ENCODE results near the gene PPP1R3D.
"Not testable (repeated sequence)": the region's sequence is repeated elsewhere in the genome, so short reads cannot be mapped to it uniquely, and the experiment has no call there.

The PPP1R3D gene

DNA sequence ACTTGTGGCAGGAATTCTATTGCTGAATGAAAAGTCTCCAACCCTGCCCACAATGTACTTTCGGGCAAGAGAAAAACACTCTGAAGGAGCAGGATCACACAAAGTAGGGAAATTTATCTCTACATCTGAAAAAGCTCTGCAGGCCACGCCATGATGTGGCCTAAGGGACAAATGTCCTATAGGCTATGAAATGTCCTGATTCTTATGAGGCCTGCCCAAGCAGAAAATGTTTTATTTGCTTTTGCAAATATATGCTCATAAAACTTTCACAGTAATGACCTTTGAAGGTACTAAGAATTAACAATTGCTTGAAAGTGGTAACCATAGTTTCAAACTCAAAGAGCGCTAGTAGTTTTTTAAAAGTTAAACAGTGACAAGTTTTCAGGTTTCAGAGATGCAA lies 37.6 kb downstream of the PPP1R3D start:
- no peak for ATAC-seq
- TF ChIP-seq ZNF565 (CRISPR knock-in tag; conservative IDR thresholded peaks at IDR 0.05; ENCODE audit: low read depth) (no peak), ZC3H10 (CRISPR knock-in tag; IDR thresholded peaks at IDR 0.05) (no peak)
- TF ChIP-seq, protein P1, sequence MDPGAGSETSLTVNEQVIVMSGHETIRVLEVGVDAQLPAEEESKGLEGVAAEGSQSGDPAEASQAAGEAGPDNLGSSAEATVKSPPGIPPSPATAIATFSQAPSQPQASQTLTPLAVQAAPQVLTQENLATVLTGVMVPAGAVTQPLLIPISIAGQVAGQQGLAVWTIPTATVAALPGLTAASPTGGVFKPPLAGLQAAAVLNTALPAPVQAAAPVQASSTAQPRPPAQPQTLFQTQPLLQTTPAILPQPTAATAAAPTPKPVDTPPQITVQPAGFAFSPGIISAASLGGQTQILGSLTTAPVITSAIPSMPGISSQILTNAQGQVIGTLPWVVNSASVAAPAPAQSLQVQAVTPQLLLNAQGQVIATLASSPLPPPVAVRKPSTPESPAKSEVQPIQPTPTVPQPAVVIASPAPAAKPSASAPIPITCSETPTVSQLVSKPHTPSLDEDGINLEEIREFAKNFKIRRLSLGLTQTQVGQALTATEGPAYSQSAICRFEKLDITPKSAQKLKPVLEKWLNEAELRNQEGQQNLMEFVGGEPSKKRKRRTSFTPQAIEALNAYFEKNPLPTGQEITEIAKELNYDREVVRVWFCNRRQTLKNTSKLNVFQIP (CRISPR knock-in tag; IDR thresholded peaks at IDR 0.05; ENCODE audit: borderline replicate concordance, low read depth), result no peak

DNA sequence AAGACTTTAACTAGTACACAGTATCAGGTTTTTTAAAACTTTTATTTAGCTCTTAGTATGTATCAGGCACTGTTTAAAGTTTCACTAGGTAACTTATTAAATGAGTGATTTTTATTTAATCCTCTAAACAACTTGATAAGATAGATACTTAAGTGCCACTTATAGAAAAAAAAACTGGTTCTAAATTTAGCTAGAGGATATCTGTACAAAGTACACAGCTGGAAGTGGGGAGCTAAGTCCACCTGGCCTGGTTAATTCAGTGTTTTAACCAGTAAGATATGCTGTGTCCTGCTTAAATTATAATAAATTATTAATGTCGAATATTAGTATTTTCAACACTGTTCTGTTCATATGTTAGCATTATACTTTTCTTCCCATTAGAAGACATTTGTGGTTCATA lies 44.2 kb downstream of the PPP1R3D start:
- TF ChIP-seq, protein P2, sequence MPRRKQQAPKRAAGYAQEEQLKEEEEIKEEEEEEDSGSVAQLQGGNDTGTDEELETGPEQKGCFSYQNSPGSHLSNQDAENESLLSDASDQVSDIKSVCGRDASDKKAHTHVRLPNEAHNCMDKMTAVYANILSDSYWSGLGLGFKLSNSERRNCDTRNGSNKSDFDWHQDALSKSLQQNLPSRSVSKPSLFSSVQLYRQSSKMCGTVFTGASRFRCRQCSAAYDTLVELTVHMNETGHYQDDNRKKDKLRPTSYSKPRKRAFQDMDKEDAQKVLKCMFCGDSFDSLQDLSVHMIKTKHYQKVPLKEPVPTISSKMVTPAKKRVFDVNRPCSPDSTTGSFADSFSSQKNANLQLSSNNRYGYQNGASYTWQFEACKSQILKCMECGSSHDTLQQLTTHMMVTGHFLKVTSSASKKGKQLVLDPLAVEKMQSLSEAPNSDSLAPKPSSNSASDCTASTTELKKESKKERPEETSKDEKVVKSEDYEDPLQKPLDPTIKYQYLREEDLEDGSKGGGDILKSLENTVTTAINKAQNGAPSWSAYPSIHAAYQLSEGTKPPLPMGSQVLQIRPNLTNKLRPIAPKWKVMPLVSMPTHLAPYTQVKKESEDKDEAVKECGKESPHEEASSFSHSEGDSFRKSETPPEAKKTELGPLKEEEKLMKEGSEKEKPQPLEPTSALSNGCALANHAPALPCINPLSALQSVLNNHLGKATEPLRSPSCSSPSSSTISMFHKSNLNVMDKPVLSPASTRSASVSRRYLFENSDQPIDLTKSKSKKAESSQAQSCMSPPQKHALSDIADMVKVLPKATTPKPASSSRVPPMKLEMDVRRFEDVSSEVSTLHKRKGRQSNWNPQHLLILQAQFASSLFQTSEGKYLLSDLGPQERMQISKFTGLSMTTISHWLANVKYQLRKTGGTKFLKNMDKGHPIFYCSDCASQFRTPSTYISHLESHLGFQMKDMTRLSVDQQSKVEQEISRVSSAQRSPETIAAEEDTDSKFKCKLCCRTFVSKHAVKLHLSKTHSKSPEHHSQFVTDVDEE (CRISPR knock-in tag; IDR thresholded peaks at IDR 0.05), result no peak
- no peak for TF ChIP-seq BACH2 (CRISPR knock-in tag; IDR thresholded peaks at IDR 0.05; ENCODE audit: borderline replicate concordance)
- TF ChIP-seq GLIS3 (CRISPR knock-in tag; IDR thresholded peaks at IDR 0.05), result no peak
- TF ChIP-seq ZNF8 (CRISPR knock-in tag; IDR thresholded peaks at IDR 0.05), result no peak
- no peak for TF ChIP-seq ARNTL (CRISPR knock-in tag; IDR thresholded peaks at IDR 0.05; ENCODE audit: borderline replicate concordance, low read depth)
- TF ChIP-seq, protein P3, sequence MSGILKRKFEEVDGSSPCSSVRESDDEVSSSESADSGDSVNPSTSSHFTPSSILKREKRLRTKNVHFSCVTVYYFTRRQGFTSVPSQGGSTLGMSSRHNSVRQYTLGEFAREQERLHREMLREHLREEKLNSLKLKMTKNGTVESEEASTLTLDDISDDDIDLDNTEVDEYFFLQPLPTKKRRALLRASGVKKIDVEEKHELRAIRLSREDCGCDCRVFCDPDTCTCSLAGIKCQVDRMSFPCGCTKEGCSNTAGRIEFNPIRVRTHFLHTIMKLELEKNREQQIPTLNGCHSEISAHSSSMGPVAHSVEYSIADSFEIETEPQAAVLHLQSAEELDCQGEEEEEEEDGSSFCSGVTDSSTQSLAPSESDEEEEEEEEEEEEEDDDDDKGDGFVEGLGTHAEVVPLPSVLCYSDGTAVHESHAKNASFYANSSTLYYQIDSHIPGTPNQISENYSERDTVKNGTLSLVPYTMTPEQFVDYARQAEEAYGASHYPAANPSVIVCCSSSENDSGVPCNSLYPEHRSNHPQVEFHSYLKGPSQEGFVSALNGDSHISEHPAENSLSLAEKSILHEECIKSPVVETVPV (CRISPR knock-in tag; IDR thresholded peaks at IDR 0.05), result no peak
- TF ChIP-seq ZNF70 (CRISPR knock-in tag; IDR thresholded peaks at IDR 0.05), result no peak
- no peak for TF ChIP-seq ZFP3 (CRISPR knock-in tag; IDR thresholded peaks at IDR 0.05)
- no peak for TF ChIP-seq SNAI2 (CRISPR knock-in tag; IDR thresholded peaks at IDR 0.05)
- TF ChIP-seq, protein P4, sequence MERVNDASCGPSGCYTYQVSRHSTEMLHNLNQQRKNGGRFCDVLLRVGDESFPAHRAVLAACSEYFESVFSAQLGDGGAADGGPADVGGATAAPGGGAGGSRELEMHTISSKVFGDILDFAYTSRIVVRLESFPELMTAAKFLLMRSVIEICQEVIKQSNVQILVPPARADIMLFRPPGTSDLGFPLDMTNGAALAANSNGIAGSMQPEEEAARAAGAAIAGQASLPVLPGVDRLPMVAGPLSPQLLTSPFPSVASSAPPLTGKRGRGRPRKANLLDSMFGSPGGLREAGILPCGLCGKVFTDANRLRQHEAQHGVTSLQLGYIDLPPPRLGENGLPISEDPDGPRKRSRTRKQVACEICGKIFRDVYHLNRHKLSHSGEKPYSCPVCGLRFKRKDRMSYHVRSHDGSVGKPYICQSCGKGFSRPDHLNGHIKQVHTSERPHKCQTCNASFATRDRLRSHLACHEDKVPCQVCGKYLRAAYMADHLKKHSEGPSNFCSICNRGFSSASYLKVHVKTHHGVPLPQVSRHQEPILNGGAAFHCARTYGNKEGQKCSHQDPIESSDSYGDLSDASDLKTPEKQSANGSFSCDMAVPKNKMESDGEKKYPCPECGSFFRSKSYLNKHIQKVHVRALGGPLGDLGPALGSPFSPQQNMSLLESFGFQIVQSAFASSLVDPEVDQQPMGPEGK (CRISPR knock-in tag; IDR thresholded peaks at IDR 0.05; ENCODE audit: borderline replicate concordance), result no peak
- TF ChIP-seq CSDC2 (CRISPR knock-in tag; IDR thresholded peaks at IDR 0.05), result no peak
- no peak for TF ChIP-seq RARB (CRISPR knock-in tag; IDR thresholded peaks at IDR 0.05)
- TF ChIP-seq OSR1 (CRISPR knock-in tag; IDR thresholded peaks at IDR 0.05), result no peak
- no peak for TF ChIP-seq TOX (CRISPR knock-in tag; IDR thresholded peaks at IDR 0.05; ENCODE audit: borderline replicate concordance)
- TF ChIP-seq, protein P1 (CRISPR knock-in tag; IDR thresholded peaks at IDR 0.05; ENCODE audit: borderline replicate concordance, low read depth), result no peak
- no peak for TF ChIP-seq ISL1 (CRISPR knock-in tag; IDR thresholded peaks at IDR 0.05)
- no peak for TF ChIP-seq ESRRG (CRISPR knock-in tag; IDR thresholded peaks at IDR 0.05)
- TF ChIP-seq TCF4 (CRISPR knock-in tag; IDR thresholded peaks at IDR 0.05; ENCODE audit: borderline replicate concordance), result no peak
- TF ChIP-seq ZC3H10 (CRISPR knock-in tag; IDR thresholded peaks at IDR 0.05), result no peak
- no peak for TF ChIP-seq ZFP30 (CRISPR knock-in tag; IDR thresholded peaks at IDR 0.05)
- ATAC-seq, result no peak

DNA sequence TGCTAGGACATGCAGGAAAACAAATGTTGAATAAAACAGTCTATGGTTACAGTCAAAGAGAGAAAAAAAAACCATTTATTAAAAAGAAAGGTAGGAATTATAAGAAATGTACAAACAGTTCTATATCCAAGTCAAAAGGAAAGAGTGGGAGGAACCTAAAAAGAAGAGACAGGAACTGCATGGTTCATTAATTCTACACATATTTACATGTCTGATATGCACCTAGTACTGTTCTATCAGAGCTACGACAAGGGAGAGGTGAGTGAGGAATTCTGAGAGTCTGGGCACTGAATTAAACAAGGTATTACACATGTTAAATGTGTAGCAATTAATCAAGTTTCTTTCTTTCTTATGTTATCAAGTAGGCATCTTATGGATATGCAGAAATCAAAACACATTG lies 48.5 kb downstream of the PPP1R3D start:
- ATAC-seq, result no peak
- TF ChIP-seq BACH2 (CRISPR knock-in tag; IDR thresholded peaks at IDR 0.05; ENCODE audit: borderline replicate concordance) (no peak), ISL1 (CRISPR knock-in tag; IDR thresholded peaks at IDR 0.05) (no peak), GLIS3 (CRISPR knock-in tag; IDR thresholded peaks at IDR 0.05) (no peak), TCF4 (CRISPR knock-in tag; IDR thresholded peaks at IDR 0.05; ENCODE audit: borderline replicate concordance) (no peak), OSR1 (CRISPR knock-in tag; IDR thresholded peaks at IDR 0.05) (no peak), ESRRG (CRISPR knock-in tag; IDR thresholded peaks at IDR 0.05) (no peak), RARB (CRISPR knock-in tag; IDR thresholded peaks at IDR 0.05) (no peak)
- TF ChIP-seq, protein P4 (CRISPR knock-in tag; IDR thresholded peaks at IDR 0.05; ENCODE audit: borderline replicate concordance), result no peak
- TF ChIP-seq, protein P1 (CRISPR knock-in tag; IDR thresholded peaks at IDR 0.05; ENCODE audit: borderline replicate concordance, low read depth), result no peak
- TF ChIP-seq, protein P3 (CRISPR knock-in tag; IDR thresholded peaks at IDR 0.05), result no peak

DNA sequence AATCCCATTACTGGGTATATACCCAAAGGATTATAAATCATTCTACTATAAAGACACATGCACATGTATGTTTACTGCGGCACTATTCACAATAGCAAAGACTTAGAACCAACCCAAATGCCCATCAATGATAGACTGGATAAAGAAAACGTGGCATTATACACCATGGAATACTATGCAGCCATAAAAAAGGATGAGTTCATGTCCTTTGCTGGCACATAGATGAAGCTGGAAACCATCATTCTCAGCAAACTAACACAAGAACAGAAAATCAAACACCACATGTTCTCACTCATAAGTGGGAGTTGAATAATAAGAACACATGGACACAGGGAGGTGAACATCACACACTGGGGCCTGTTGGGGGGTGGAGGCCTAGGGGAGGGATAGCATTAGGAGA lies 50.1 kb downstream of the PPP1R3D start:
- ATAC-seq, result not testable (repeated sequence)
